T-helper 1 cell treated with Interleukin-12 subunit alpha and Interleukin-12 subunit beta and Interleukin-4 antibody, amounts not matched to agents 30 μg/mL and 1 μg/mL, for 36 hours (primary cell): Measurements from ENCODE around the gene IRF6.
"Not testable (repeated sequence)": the region's sequence is repeated elsewhere in the genome, so short reads cannot be mapped to it uniquely, and the experiment has no call there.

Experiments
- H3K27ac Mint-ChIP-seq: one replicate; pipeline ENCODE4 v1.8.0; 2021; ENCODE audit warnings: mild to moderate bottlenecking, mixed read lengths
- H3K27me3 Mint-ChIP-seq: one replicate; pipeline ENCODE4 v1.8.0; 2021; ENCODE audit warnings: low read depth, mixed read lengths
- H3K36me3 Mint-ChIP-seq: one replicate; pipeline ENCODE4 v1.8.0; 2021; ENCODE audit warnings: low read depth, mixed read lengths
- H3K4me1 Mint-ChIP-seq: one replicate; pipeline ENCODE4 v1.8.0; 2021; ENCODE audit warnings: low read depth, mixed read lengths
- H3K4me3 Mint-ChIP-seq: one replicate; pipeline ENCODE4 v1.8.0; 2021; ENCODE audit warnings: mild to moderate bottlenecking, moderate library complexity, mixed read lengths
- H3K9me3 Mint-ChIP-seq: one replicate; pipeline ENCODE4 v1.8.0; 2021; ENCODE audit warnings: mixed read lengths

Gene IRF6

DNA sequence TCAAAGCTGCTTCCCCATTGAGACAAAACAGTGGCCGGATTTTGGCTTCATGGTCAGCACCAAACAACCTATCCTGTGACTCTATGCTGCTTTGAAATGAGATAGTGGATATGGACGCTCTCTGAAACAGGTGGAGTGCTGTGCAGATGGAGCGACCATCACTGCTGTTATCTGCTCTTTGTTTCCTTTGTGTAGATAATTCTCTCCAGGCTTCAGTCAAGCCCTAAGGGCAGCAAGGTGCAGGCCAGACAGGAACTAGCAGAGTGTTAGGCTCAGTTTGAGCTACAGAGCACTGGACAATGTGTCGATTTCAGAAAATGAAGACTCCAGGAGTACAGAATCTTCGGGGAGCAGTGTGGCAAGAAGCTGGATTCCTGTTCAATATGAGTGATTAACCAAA lies 4.8 kb upstream of the IRF6 start:
- Mint-ChIP-seq H3K27ac (no peak overlapping the region), H3K27me3 (no peaks in the 10 kb centered on the region), H3K9me3 (no peaks in the 10 kb centered on the region), H3K4me1 (peaks cover 5% of the 10 kb centered on the region), H3K36me3 (no peaks in the 10 kb centered on the region), H3K4me3 (no peak overlapping the region)

DNA sequence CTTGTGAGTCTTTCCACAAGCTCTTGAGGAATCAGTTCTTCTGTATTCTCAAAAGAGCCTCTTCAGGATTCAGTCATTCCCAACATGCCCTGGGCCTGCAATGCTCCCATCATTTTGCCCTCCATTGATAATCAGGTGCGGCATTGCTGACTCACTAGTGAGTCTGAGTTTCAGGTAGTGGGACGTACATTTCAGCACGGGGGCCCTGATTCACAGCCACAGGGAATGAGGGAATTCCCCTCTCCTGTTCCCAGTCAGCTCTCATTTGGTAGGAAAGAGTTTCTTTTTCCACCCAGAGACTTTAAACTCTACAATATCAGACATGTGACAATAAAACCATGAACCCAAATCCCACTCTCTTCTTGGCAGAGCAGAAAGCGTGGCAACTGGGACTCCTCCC lies 3.7 kb upstream of the IRF6 start:
- peaks cover 1% of the 10 kb centered on the region for H3K36me3 Mint-ChIP-seq
- H3K27ac Mint-ChIP-seq, result no peak overlapping the region
- peaks cover 6% of the 10 kb centered on the region for H3K27me3 Mint-ChIP-seq
- H3K4me3 Mint-ChIP-seq, result no peak overlapping the region
- no peaks in the 10 kb centered on the region for H3K9me3 Mint-ChIP-seq
- peaks cover 7% of the 10 kb centered on the region for H3K4me1 Mint-ChIP-seq

DNA sequence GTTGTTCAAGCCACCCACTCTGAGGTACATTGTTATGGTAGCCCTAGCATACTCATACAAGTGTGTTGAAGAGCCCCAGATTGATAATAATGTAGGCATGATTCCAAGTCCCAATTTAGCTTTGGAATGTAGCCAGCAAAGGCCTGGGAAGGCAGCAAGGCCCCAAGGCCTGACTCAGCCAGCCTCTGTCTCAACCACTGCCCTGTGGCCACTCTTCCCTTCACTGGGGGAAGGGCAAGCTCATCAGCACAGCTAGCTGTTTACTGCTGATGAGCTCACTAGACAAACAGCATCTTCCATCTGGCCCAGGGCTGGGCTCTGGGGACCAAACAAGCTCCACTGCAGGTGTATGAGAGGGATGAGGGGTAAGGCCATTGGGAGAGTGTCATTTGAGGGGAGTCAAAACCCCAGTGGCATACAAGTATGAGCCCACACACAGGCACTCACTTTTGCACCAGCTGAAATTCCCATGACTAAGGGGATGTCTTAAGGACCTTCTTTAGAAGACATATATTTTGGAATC lies 2.2 kb upstream of the IRF6 start:
- no peaks in the 10 kb centered on the region for H3K9me3 Mint-ChIP-seq
- H3K4me1 Mint-ChIP-seq, result peaks cover 7% of the 10 kb centered on the region
- peaks cover 1% of the 10 kb centered on the region for H3K36me3 Mint-ChIP-seq
- peaks cover 14% of the 10 kb centered on the region for H3K27me3 Mint-ChIP-seq
- no peak overlapping the region for H3K4me3 Mint-ChIP-seq
- no peak overlapping the region for H3K27ac Mint-ChIP-seq

DNA sequence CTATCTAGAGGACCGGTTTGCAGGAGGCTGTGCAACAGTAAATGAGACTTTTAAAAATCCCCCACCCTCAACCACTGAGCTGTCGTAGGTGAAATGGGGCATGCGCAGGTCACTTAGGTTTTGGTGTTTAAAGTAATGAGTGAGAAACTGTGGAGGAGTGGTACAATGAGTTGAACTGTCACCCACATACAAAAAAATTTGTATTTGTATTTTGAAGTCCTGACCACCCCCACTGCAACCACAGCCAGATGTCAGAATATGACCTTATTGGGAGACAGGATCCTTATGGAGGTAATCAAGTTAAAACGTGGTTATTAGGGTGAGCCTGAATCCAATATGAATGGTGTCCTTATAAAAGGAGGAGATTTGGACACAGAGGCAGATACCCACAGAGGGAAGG lies 1.6 kb upstream of the IRF6 start:
- no peaks in the 10 kb centered on the region for H3K9me3 Mint-ChIP-seq
- no peak overlapping the region for H3K27ac Mint-ChIP-seq
- peaks cover 19% of the 10 kb centered on the region for H3K27me3 Mint-ChIP-seq
- peaks cover 1% of the 10 kb centered on the region for H3K36me3 Mint-ChIP-seq
- H3K4me3 Mint-ChIP-seq, result no peak overlapping the region
- peaks cover 7% of the 10 kb centered on the region for H3K4me1 Mint-ChIP-seq

DNA sequence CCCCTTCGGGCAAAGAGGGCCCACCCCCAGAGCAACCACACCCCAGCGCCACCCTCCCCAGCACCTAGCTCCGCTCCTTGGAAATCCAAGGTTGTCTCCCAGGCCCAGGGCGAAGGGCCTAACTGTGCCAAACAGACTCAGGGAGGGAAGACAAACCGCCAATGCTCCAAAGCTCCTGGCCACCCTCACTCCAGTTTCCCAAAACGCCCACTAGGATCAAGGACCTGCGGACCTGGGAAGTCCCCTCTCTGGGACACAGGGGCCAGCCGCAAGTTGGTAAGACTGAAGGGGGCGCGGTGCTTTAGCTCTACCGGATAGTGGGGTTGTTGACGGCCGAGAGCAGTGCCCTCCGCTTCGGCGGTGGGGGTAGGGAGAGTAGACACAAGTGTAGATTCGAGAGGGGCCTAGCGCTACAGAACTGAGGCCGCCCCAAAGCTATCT lies 581 bp downstream of the IRF6 start:
- Mint-ChIP-seq H3K9me3 (no peaks in the 10 kb centered on the region), H3K4me1 (peaks cover 7% of the 10 kb centered on the region), H3K27ac (no peak overlapping the region), H3K4me3 (no peak overlapping the region), H3K27me3 (peaks cover 25% of the 10 kb centered on the region), H3K36me3 (peaks cover 1% of the 10 kb centered on the region)

DNA sequence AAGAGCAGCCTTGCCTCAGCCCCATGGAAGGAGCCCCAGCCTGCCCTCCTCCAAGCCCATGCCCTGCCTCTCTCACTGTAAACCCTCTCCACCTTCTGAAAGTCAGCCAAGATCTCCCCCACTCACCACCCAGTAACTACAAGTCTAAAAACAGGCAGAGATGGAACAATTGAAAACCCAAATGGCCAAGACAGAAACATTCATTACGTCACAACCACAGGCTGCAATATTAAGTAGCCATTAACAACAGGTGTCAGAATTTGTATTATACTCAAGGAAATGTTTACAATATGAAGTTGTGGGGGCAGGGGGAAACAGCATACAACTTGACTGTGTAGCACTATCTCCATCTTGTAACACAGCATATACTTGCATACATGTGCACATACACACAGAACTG lies 2.4 kb downstream of the IRF6 start:
- Mint-ChIP-seq H3K27ac (no peak overlapping the region), H3K9me3 (no peaks in the 10 kb centered on the region), H3K27me3 (peaks cover 25% of the 10 kb centered on the region), H3K36me3 (peaks cover 1% of the 10 kb centered on the region), H3K4me3 (no peak overlapping the region), H3K4me1 (peaks cover 7% of the 10 kb centered on the region)

DNA sequence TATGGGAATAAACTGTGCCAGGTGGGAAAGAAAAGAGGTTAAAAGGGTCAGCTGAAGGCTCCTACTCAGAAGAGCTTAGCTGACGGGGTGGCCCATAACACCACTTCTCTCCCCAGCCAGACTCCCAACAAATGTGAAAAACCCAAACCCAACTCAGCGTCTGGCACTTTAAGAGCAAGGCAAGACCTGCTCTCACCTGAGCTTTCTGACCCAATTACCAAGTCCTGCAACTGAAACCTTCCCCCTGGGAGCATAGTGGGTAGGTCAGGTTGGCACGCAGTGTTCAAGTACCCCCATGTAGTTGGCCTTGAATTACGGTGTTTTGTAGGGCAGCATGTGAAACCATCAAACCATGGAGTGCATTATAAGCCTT lies 3.2 kb downstream of the IRF6 start:
- H3K27ac Mint-ChIP-seq, result no peak overlapping the region
- H3K4me3 Mint-ChIP-seq, result no peak overlapping the region
- peaks cover 10% of the 10 kb centered on the region for H3K4me1 Mint-ChIP-seq
- H3K27me3 Mint-ChIP-seq, result peaks cover 25% of the 10 kb centered on the region
- peaks cover 1% of the 10 kb centered on the region for H3K36me3 Mint-ChIP-seq
- H3K9me3 Mint-ChIP-seq, result no peaks in the 10 kb centered on the region

DNA sequence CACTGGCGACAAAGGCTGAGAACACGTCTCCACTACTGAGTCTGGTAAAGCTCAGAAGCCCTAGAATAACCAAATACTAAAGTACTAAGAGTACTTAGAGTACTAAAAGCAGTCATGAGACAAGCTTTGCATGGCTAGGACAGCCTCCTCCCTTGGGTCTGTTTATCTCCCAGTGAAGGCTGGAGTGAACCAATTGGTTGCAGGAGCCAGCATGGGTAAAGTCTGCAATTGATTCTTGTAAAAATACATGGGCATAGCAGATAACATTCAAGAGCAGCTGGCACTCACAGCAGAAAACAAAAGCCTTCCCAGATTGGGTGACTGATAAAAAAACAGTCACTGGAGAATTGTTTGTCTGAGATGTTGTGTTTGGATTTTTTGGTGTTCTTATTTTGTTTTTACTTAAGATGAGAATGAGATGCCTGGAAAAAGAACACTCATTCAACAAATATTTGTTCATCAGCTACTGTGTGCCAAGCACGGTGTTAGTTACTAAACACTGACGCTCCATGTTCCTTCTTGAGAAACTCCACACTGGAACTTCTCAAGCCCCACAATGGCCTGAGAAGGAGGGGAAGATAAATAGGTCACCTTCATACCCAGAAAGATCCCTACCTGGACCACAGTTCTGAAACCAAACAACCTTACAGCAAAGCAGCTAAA lies 3.7 kb downstream of the IRF6 start:
- H3K36me3 Mint-ChIP-seq, result peaks cover 1% of the 10 kb centered on the region
- H3K27ac Mint-ChIP-seq, result no peak overlapping the region
- no peak overlapping the region for H3K4me3 Mint-ChIP-seq
- H3K4me1 Mint-ChIP-seq, result peaks cover 10% of the 10 kb centered on the region
- H3K27me3 Mint-ChIP-seq, result peaks cover 25% of the 10 kb centered on the region
- no peaks in the 10 kb centered on the region for H3K9me3 Mint-ChIP-seq

DNA sequence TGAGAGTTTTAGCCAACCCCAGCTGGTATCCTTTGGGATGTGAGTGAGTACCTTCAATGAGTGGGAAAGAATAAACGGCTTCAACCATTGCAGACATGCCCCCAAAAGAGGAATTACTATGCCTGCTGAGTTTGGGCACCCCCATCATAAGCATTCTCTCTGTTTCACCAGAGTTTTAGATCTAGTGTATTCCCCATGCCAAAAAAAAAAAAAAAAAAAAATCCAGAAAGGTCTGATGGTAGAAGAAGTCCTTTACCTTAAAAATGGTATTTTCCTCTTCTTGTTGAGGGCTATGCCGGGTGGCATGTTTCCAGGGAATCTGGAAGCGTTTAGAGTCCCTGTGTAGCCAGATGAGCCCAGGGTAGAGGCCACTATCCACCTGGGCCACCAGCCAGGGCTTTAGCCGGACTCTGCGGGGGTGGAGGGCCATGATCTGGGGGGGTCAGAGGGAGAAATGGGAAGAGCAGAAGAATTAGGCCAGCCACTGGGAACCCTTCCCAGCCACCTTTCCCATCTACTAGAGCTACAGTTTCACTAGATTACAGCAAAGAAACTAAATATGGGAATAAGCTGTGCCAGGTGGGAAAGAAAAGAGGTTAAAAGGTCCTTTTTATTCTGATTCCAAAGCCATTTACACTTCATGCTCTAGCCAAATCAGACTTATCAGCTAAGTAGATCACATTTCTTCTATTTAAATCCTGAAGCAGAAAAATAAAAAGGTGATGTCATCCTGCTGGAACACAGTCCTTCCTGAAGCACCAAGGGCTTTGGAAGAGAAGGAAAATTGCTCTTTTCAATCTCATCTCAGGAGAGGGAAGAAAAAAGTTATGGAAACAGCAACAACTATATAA lies 4.7 kb downstream of the IRF6 start:
- peaks cover 25% of the 10 kb centered on the region for H3K27me3 Mint-ChIP-seq
- H3K4me1 Mint-ChIP-seq, result peaks cover 8% of the 10 kb centered on the region
- H3K4me3 Mint-ChIP-seq, result no peak overlapping the region
- H3K36me3 Mint-ChIP-seq, result peaks cover 1% of the 10 kb centered on the region
- no peaks in the 10 kb centered on the region for H3K9me3 Mint-ChIP-seq
- no peak overlapping the region for H3K27ac Mint-ChIP-seq

DNA sequence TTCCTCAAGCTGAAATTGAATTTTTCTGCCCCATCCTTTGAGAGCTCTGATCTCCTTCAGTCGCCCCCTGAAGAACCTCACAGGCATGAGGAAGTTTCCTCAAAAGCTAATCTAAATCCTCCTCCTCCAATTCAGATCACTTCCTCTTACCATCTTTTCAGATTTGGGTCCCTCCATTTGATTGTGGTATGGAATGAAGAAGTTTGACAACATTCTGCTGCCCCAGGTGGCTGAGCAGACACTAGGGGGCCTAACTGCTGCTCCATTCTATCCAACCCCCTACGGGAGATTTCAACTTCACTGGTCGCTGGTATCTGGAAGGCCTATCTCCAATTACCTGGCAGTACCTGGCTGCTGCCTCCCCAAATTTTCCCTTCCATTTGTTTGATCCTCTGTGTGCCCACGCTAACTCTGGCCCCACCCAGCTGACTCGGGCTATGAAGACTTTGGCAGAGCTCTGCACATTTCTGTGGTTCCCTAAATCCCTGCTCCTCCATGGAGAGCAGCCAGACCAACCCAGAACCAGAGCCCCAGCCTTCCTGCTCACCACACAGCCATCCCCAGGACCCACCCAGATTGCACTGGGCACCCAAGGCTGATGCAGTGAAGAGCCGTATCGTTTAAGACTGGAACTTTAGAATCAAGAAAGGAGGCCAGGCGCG lies 7.8 kb downstream of the IRF6 start:
- Mint-ChIP-seq H3K27ac (no peak overlapping the region), H3K4me1 (peaks cover 3% of the 10 kb centered on the region), H3K36me3 (no peaks in the 10 kb centered on the region), H3K9me3 (peaks cover 7% of the 10 kb centered on the region), H3K27me3 (peaks cover 26% of the 10 kb centered on the region), H3K4me3 (no peak overlapping the region)

DNA sequence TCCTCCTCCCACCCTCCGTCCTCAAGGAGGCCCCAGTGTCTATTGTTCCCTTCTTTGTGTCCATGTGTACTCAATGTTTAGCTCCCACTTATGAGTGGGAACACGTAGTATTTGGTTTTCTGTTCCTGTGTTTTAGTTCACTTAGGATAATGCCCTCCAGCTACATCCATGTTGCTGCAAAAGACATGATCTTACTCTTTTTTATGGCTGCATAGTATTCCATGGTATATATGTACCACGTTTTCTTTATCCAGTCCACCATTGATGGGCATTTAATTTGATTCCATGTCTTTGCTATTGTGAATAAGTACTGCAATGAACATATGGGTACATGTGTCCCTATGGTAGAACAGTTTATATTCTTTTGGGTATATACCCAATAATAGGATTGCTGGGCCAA lies 12.2 kb downstream of the IRF6 start:
- H3K4me3 Mint-ChIP-seq, H3K36me3 Mint-ChIP-seq, H3K9me3 Mint-ChIP-seq, H3K27ac Mint-ChIP-seq: not testable (repeated sequence)
- peaks cover 26% of the 10 kb centered on the region for H3K4me1 Mint-ChIP-seq
- H3K27me3 Mint-ChIP-seq, result peaks cover 15% of the 10 kb centered on the region

DNA sequence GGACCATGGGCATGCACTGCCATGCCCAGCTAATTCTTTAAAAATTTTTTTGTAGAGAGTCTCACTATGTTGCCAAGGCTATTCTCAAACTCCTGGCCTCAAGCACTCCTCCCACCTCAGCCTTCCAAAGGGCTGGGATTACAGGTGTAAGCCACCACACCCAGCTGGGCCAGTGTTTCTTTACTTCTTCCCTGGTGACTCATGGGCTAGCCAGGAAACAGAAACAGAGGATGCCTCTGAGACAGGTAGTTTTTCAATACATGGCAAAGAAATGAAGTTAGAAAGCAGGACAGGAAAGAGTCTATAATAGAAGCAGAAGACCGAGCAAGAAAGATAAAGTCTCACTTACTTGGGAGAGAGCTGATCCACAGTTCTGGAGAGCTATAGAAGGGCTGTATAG lies 14.0 kb downstream of the IRF6 start:
- Mint-ChIP-seq H3K27me3 (peaks cover 18% of the 10 kb centered on the region), H3K4me3 (no peak overlapping the region), H3K9me3 (peaks cover 7% of the 10 kb centered on the region), H3K36me3 (no peaks in the 10 kb centered on the region), H3K4me1 (peaks cover 32% of the 10 kb centered on the region), H3K27ac (no peak overlapping the region)

DNA sequence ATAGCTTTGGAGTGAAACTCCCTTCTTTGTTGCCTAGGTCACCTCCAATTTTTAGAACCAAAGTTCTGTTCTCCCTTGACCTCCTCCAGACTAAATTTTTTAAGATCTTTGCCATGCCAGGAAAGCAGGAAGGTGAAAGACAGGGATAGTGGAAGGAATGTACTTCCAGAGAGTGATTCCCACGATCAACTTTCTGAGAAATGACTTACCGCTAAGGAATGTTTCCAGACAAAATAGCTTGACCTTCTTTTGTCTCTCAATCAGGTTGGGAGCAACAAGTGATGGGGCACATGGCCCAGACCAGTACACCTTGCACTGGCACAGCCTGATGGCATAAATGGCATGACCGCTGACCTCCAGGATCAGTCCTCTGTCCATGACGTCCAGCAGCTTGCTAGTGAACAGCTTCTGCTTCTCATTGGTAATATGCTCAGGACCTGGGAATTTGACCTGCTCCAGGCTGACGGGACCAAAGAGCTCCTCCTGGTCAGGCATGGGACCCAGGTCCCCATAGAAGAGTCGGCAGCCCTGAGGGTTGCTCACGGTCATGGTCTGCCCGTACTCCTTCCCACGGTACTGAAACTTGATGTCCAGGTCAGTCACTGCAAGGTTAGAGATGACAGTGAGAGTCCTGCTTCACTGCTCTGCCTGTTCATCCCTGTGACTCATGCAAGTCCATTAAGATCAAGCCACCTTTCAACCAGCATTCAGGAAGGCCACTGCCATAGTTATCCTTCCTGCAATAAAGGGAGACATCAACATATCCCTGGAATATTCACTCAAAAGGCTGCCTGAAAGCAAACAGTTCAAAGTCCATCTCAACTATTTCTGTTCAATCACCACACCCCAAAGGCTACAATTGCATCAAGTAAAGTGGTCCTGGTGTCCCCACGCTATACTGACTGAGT lies 15.4 kb downstream of the IRF6 start:
- Mint-ChIP-seq H3K4me3 (no peak overlapping the region), H3K27ac (peak overlapping the region; percentile 12), H3K27me3 (peaks cover 18% of the 10 kb centered on the region), H3K4me1 (peaks cover 36% of the 10 kb centered on the region), H3K9me3 (peaks cover 7% of the 10 kb centered on the region), H3K36me3 (no peaks in the 10 kb centered on the region)

DNA sequence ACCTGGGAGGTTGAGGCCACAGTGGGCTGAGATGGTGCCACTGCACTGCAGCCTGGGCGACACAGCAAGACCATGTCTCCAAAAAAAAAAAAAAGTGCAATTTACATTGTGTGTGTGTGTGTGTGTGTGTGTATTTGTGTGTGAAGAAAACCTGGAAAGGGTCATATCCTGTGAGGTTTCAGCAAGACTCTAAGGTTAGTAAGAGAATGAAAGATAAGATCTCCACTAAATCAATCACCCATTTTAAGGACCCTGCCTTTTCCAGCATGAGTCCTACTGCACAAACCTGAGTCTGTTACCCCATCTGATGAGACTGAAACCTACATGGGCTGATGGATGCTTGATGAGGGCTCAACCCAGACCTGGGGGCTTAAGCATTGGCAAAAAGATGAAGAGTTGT lies 16.7 kb downstream of the IRF6 start:
- H3K27me3 Mint-ChIP-seq, result peaks cover 10% of the 10 kb centered on the region
- H3K36me3 Mint-ChIP-seq, result peaks cover 3% of the 10 kb centered on the region
- H3K27ac Mint-ChIP-seq, result peak overlapping the region; percentile 55
- peak overlapping the region; percentile 12 for H3K4me3 Mint-ChIP-seq
- H3K4me1 Mint-ChIP-seq, result peaks cover 45% of the 10 kb centered on the region
- H3K9me3 Mint-ChIP-seq, result peaks cover 7% of the 10 kb centered on the region
